Measurements from ENCODE around the gene TMEM200C.

- TF ChIP-seq, protein P1, sequence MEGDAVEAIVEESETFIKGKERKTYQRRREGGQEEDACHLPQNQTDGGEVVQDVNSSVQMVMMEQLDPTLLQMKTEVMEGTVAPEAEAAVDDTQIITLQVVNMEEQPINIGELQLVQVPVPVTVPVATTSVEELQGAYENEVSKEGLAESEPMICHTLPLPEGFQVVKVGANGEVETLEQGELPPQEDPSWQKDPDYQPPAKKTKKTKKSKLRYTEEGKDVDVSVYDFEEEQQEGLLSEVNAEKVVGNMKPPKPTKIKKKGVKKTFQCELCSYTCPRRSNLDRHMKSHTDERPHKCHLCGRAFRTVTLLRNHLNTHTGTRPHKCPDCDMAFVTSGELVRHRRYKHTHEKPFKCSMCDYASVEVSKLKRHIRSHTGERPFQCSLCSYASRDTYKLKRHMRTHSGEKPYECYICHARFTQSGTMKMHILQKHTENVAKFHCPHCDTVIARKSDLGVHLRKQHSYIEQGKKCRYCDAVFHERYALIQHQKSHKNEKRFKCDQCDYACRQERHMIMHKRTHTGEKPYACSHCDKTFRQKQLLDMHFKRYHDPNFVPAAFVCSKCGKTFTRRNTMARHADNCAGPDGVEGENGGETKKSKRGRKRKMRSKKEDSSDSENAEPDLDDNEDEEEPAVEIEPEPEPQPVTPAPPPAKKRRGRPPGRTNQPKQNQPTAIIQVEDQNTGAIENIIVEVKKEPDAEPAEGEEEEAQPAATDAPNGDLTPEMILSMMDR (IDR thresholded peaks at IDR 0.05), result no peak
- TF ChIP-seq POLR2A (IDR thresholded peaks at IDR 0.05), result no peak
Observed at GRCh38 chr18:5930789-5931188, 35.5 kb upstream of the TMEM200C start.
